WTC11 (cell line): ENCODE measurements around the gene KIF5A. TPM values are rescaled to one million over a fixed set of nuclear protein-coding genes. Genes with fewer than 3 reads are reported as not detected.
A peak's percentile ranks its signal among the peaks of the same experiment; 100 is the strongest.

Source experiments
- ATAC-seq: fragments of 200-7000 bp; cut with Tn5 transposase; 2 replicates; pipeline ENCODE4 v1.10.0; 2021; ENCODE audit warnings: mild to moderate bottlenecking, moderate library complexity
- CTCF ChIA-PET: fragments of 300-600 bp; sonication (Branson Sonifier 250); formaldehyde crosslinking; loops from one replicate; lab custom pipeline; 2021; ENCODE audit warnings: antibody characterized with exemption; lab: Charles Lee
- POLR2A ChIA-PET: fragments of 350-600 bp; sonication (Branson Sonifier 250); formaldehyde crosslinking; loops from one replicate; lab custom pipeline; 2021; ENCODE audit warnings: antibody characterized with exemption; lab: Charles Lee
- DNase-seq: peaks from one replicate; pipeline ENCODE4 v3.0.0; 2021; ENCODE audit warnings: low spot score
- H3K27ac Mint-ChIP-seq: 2 replicates; pipeline ENCODE4 v1.8.0; 2021; ENCODE audit warnings: mixed read lengths
- H3K27me3 Mint-ChIP-seq: 2 replicates; pipeline ENCODE4 v1.8.0; 2021; ENCODE audit warnings: low read depth, mild to moderate bottlenecking, moderate library complexity, mixed read lengths
- H3K36me3 Mint-ChIP-seq: 2 replicates; pipeline ENCODE4 v1.8.0; 2021; ENCODE audit warnings: mixed read lengths
- H3K4me1 Mint-ChIP-seq: 2 replicates; pipeline ENCODE4 v1.8.0; 2022; ENCODE audit warnings: mixed read lengths
- H3K4me3 Mint-ChIP-seq: 2 replicates; pipeline ENCODE4 v1.8.0; 2021; ENCODE audit warnings: mild to moderate bottlenecking, moderate library complexity, mixed read lengths
- H3K9me3 Mint-ChIP-seq: 2 replicates; pipeline ENCODE4 v1.8.0; 2021; ENCODE audit warnings: mixed read lengths
- ATF1 ChIP-seq: sonication (generic); formaldehyde crosslinking; IDR thresholded peaks from 2 replicates; pipeline ENCODE4 v1.8.1; 2023; ENCODE audit warnings: mild to moderate bottlenecking, moderate library complexity, missing genetic modification reagents
- CREB1 ChIP-seq: sonication (generic); formaldehyde crosslinking; IDR thresholded peaks from 2 replicates; pipeline ENCODE4 v1.8.0; 2023; ENCODE audit warnings: mild to moderate bottlenecking, missing genetic modification reagents
- FOXJ3 ChIP-seq: sonication (generic); formaldehyde crosslinking; IDR thresholded peaks from 2 replicates; pipeline ENCODE4 v1.9.0; 2021; ENCODE audit warnings: missing genetic modification reagents, mild to moderate bottlenecking, borderline replicate concordance
- GABPB1 ChIP-seq: sonication (generic); formaldehyde crosslinking; IDR thresholded peaks from 2 replicates; pipeline ENCODE4 v1.8.1; 2023; ENCODE audit warnings: mild to moderate bottlenecking, missing genetic modification reagents
- MYBL2 ChIP-seq: sonication (generic); formaldehyde crosslinking; IDR thresholded peaks from 2 replicates; pipeline ENCODE4 v1.8.1; 2023; ENCODE audit warnings: mild to moderate bottlenecking, moderate library complexity, missing genetic modification reagents
- NFATC4 ChIP-seq: fragments of 250-450 bp; sonication (Bioruptor Pico); IDR thresholded peaks from 2 replicates; pipeline ENCODE4 v1.9.0; 2021; ENCODE audit warnings: mild to moderate bottlenecking
- PRRX2 ChIP-seq: fragments of 250-450 bp; sonication (Bioruptor Pico); IDR thresholded peaks from 2 replicates; pipeline ENCODE4 v1.8.0; 2021; ENCODE audit warnings: mild to moderate bottlenecking
- SMAD3 ChIP-seq: sonication (generic); formaldehyde crosslinking; IDR thresholded peaks from 2 replicates; pipeline ENCODE4 v1.8.0; 2022; ENCODE audit warnings: missing genetic modification reagents, mild to moderate bottlenecking, borderline replicate concordance
- total RNA-seq: library from RNA; stranded (reverse); gene quantifications from 3 replicates; pipeline ENCODE4 v1.2.3, GENCODE V29; 2021
- TF ChIP-seq, protein P1 (sequence below): fragments of 250-450 bp; sonication (Bioruptor Pico); IDR thresholded peaks from 2 replicates; pipeline ENCODE4 v1.9.0; 2021; ENCODE audit warnings: mild to moderate bottlenecking, borderline replicate concordance
- TF ChIP-seq, protein P2 (sequence below): sonication (generic); formaldehyde crosslinking; IDR thresholded peaks from 2 replicates; pipeline ENCODE4 v1.8.1; 2022; ENCODE audit warnings: mild to moderate bottlenecking, moderate library complexity, missing genetic modification reagents
- TF ChIP-seq, protein P3 (sequence below): sonication (generic); formaldehyde crosslinking; conservative IDR thresholded peaks from 2 replicates; pipeline ENCODE4 v1.8.1; 2022; ENCODE audit warnings: mild to moderate bottlenecking, missing genetic modification reagents
- TF ChIP-seq, protein P4 (sequence below): fragments of 250-450 bp; sonication (Bioruptor Pico); conservative IDR thresholded peaks from 2 replicates; pipeline ENCODE4 v1.9.0; 2021; ENCODE audit warnings: mild to moderate bottlenecking
- TF ChIP-seq, protein P5 (sequence below): sonication (generic); formaldehyde crosslinking; IDR thresholded peaks from 2 replicates; pipeline ENCODE4 v1.8.1; 2022; ENCODE audit warnings: low read depth, mild to moderate bottlenecking, moderate library complexity, missing genetic modification reagents, borderline replicate concordance
- TF ChIP-seq, protein P6 (sequence below): sonication (generic); formaldehyde crosslinking; IDR thresholded peaks from 2 replicates; pipeline ENCODE4 v1.8.1; 2023; ENCODE audit warnings: mild to moderate bottlenecking, missing genetic modification reagents, borderline replicate concordance
- TF ChIP-seq, protein P7 (sequence below): sonication (generic); formaldehyde crosslinking; IDR thresholded peaks from 2 replicates; pipeline ENCODE4 v1.8.0; 2022; ENCODE audit warnings: mild to moderate bottlenecking, missing genetic modification reagents
- TF ChIP-seq, protein P8 (sequence below): sonication (generic); formaldehyde crosslinking; IDR thresholded peaks from 2 replicates; pipeline ENCODE4 v1.8.0; 2023; ENCODE audit warnings: missing genetic modification reagents
- TF ChIP-seq, protein P9 (sequence below): sonication (generic); formaldehyde crosslinking; IDR thresholded peaks from 2 replicates; pipeline ENCODE4 v1.8.0; 2022; ENCODE audit warnings: mild to moderate bottlenecking, missing genetic modification reagents

KIF5A gene
- total RNA-seq, 1 experiment from 2014 or later: 16.1 TPM

DNA sequence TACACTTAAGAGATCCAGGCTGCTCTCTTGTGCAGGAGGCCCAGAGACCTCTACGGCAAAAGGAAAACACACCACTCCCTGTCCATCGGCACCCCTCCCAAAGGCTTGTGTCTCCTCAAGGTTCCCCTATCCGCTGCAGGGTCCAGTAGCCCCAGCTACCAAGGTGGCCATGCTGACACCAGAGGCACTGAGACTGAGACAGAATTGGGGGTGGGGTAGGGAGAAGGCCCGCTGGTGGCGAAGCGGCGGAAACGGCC is 30.1 kb upstream of the KIF5A start:
- CTCF ChIA-PET: interaction anchor here (1.6 to 2.0 kb wide), 2 partner anchors 61 to 64 kb away, joined by 4 to 8 read pairs; partner anchors contain the start of gene GLI1
- peaks cover 42% of the 10 kb centered on the region for H3K4me1 Mint-ChIP-seq

DNA sequence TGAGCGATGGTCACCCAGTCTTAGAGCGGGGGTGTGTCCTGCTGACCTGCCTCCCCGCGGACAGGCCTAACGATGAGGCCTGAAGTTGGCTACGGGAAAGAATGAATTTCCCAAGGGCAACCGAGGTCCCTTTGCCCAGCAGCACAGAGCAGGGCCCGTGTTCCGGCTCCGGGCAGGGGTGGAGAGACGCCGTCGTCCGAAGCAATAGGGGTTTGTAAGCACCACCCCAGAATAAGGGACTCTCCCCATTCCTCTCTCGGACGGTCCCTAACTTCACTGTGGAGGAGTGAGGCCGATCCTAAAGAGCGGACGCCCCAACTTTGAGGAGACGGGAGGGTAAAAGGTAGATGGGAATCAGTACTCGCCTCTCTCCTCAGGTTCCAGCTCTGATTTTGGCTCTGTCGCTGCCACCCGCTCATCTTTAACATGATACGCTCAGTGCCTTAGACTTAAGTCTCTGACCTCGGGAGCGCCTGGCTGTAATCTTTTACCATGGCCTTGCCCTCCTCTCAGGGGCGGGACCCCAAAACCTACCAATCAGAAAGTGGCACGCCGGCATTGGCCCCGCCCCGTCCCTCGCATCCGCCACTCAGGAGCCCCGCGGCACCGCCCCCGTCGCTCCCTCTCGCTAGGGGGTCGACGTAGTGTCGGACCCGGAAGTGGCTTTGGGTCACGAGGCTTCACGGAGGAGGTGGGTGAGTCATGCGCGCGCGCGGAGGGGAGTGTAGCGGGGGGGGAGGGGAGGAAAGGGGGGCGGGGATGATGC is 29.6 kb upstream of the KIF5A start, which contains the start of gene DDIT3:
Gene DDIT3 (minus strand): TSS at position 462 of the 766 bp plus-strand sequence. CDS start 3,108 bp downstream, outside the sequence.
- POLR2A ChIA-PET: interaction anchor here (1.1 to 2.2 kb wide), 6 partner anchors 11 to 65 kb away, joined by 3 to 9 read pairs (median 6); partner anchors contain the start of genes GLI1 and INHBE
- Mint-ChIP-seq H3K36me3 (peaks cover 37% of the 10 kb centered on the region), H3K4me3 (peak within 1 kb of the TSS; percentile 96), H3K9me3 (no peaks in the 10 kb centered on the region), H3K27ac (peak within 1 kb of the TSS; percentile 100), H3K4me1 (peaks cover 42% of the 10 kb centered on the region), H3K27me3 (peaks cover 3% of the 10 kb centered on the region; the same call in 1 of the 2 replicates)
- peak; percentile 76 for ATAC-seq
- CTCF ChIA-PET: interaction anchor here (1.0 to 2.0 kb wide), 3 partner anchors 61 to 83 kb away, joined by 4 to 8 read pairs (median 4); partner anchors contain the start of gene GLI1
- peak; percentile 100 for DNase-seq
- TF ChIP-seq, protein P1, sequence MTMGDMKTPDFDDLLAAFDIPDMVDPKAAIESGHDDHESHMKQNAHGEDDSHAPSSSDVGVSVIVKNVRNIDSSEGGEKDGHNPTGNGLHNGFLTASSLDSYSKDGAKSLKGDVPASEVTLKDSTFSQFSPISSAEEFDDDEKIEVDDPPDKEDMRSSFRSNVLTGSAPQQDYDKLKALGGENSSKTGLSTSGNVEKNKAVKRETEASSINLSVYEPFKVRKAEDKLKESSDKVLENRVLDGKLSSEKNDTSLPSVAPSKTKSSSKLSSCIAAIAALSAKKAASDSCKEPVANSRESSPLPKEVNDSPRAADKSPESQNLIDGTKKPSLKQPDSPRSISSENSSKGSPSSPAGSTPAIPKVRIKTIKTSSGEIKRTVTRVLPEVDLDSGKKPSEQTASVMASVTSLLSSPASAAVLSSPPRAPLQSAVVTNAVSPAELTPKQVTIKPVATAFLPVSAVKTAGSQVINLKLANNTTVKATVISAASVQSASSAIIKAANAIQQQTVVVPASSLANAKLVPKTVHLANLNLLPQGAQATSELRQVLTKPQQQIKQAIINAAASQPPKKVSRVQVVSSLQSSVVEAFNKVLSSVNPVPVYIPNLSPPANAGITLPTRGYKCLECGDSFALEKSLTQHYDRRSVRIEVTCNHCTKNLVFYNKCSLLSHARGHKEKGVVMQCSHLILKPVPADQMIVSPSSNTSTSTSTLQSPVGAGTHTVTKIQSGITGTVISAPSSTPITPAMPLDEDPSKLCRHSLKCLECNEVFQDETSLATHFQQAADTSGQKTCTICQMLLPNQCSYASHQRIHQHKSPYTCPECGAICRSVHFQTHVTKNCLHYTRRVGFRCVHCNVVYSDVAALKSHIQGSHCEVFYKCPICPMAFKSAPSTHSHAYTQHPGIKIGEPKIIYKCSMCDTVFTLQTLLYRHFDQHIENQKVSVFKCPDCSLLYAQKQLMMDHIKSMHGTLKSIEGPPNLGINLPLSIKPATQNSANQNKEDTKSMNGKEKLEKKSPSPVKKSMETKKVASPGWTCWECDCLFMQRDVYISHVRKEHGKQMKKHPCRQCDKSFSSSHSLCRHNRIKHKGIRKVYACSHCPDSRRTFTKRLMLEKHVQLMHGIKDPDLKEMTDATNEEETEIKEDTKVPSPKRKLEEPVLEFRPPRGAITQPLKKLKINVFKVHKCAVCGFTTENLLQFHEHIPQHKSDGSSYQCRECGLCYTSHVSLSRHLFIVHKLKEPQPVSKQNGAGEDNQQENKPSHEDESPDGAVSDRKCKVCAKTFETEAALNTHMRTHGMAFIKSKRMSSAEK: 0 out of 2 replicates have a peak, but pooled peaks have one; percentile 11
- no peak for TF ChIP-seq FOXJ3 (CRISPR knock-in tag)
- no peak for TF ChIP-seq ATF1 (CRISPR knock-in tag)
- TF ChIP-seq, protein P2, sequence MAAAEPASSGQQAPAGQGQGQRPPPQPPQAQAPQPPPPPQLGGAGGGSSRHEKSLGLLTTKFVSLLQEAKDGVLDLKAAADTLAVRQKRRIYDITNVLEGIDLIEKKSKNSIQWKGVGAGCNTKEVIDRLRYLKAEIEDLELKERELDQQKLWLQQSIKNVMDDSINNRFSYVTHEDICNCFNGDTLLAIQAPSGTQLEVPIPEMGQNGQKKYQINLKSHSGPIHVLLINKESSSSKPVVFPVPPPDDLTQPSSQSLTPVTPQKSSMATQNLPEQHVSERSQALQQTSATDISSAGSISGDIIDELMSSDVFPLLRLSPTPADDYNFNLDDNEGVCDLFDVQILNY (CRISPR knock-in tag): 0 out of 2 replicates have a peak, but pooled peaks have one; percentile 33
- TF ChIP-seq, protein P3, sequence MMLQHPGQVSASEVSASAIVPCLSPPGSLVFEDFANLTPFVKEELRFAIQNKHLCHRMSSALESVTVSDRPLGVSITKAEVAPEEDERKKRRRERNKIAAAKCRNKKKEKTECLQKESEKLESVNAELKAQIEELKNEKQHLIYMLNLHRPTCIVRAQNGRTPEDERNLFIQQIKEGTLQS (CRISPR knock-in tag): no peak; the same call in 1 of the 2 replicates
- TF ChIP-seq, protein P4, sequence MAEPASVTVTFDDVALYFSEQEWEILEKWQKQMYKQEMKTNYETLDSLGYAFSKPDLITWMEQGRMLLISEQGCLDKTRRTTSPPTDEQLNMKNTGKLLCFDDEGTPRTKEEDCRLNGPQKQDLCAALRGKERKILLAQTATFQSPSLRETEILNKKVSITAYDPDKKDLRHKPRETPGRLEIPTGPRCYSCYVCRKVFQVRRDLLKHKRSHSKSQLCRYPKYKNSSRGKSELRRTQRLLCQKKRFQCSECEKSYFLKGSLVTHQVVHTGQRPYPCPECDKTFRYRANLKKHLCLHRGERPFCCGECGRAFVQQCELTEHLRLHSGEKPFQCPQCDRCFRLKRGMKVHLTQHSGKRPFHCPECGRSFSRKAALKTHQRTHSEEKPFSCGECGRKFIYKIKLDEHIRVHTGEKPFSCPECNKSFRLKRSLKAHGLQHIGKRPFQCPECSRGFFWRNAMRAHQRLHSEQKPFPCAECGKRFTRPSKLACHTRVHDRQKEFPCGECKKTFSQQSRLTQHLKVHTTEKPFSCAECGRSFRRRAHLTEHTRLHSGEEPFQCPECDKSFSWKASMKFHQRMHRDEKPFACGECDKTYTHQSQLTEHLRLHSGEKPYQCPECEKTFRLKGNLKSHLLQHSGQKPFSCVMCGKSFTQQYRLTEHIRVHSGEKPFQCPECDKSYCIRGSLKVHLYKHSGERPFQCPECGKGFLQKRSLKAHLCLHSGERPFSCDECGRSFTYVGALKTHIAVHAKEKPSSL (CRISPR knock-in tag): no peak
- TF ChIP-seq, protein P5, sequence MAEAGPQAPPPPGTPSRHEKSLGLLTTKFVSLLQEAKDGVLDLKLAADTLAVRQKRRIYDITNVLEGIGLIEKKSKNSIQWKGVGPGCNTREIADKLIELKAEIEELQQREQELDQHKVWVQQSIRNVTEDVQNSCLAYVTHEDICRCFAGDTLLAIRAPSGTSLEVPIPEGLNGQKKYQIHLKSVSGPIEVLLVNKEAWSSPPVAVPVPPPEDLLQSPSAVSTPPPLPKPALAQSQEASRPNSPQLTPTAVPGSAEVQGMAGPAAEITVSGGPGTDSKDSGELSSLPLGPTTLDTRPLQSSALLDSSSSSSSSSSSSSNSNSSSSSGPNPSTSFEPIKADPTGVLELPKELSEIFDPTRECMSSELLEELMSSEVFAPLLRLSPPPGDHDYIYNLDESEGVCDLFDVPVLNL: no peak
- TF ChIP-seq, protein P6, sequence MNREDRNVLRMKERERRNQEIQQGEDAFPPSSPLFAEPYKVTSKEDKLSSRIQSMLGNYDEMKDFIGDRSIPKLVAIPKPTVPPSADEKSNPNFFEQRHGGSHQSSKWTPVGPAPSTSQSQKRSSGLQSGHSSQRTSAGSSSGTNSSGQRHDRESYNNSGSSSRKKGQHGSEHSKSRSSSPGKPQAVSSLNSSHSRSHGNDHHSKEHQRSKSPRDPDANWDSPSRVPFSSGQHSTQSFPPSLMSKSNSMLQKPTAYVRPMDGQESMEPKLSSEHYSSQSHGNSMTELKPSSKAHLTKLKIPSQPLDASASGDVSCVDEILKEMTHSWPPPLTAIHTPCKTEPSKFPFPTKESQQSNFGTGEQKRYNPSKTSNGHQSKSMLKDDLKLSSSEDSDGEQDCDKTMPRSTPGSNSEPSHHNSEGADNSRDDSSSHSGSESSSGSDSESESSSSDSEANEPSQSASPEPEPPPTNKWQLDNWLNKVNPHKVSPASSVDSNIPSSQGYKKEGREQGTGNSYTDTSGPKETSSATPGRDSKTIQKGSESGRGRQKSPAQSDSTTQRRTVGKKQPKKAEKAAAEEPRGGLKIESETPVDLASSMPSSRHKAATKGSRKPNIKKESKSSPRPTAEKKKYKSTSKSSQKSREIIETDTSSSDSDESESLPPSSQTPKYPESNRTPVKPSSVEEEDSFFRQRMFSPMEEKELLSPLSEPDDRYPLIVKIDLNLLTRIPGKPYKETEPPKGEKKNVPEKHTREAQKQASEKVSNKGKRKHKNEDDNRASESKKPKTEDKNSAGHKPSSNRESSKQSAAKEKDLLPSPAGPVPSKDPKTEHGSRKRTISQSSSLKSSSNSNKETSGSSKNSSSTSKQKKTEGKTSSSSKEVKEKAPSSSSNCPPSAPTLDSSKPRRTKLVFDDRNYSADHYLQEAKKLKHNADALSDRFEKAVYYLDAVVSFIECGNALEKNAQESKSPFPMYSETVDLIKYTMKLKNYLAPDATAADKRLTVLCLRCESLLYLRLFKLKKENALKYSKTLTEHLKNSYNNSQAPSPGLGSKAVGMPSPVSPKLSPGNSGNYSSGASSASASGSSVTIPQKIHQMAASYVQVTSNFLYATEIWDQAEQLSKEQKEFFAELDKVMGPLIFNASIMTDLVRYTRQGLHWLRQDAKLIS (CRISPR knock-in tag): no peak
- TF ChIP-seq, protein P7, sequence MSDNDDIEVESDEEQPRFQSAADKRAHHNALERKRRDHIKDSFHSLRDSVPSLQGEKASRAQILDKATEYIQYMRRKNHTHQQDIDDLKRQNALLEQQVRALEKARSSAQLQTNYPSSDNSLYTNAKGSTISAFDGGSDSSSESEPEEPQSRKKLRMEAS (CRISPR knock-in tag): peak; percentile 11; the same call in 1 of the 2 replicates

More for the DNA sequence above, 30.1 kb upstream of the KIF5A start:
- POLR2A ChIA-PET: interaction anchor here (1.1 to 2.2 kb wide), 6 partner anchors 10 to 65 kb away, joined by 3 to 9 read pairs (median 6); partner anchors contain the start of genes GLI1 and INHBE
- no peak for DNase-seq
- TF ChIP-seq, protein P7 (CRISPR knock-in tag): 0 out of 2 replicates have a peak, but pooled peaks have one; percentile 49
- TF ChIP-seq NFATC4 (CRISPR knock-in tag) (peak; percentile 43; the same call in 1 of the 2 replicates), SMAD3 (CRISPR knock-in tag) (no peak), PRRX2 (CRISPR knock-in tag) (0 out of 2 replicates have a peak, but pooled peaks have one; percentile 22), GABPB1 (CRISPR knock-in tag) (no peak), MYBL2 (CRISPR knock-in tag) (0 out of 2 replicates have a peak, but pooled peaks have one; percentile 53), CREB1 (CRISPR knock-in tag) (0 out of 2 replicates have a peak, but pooled peaks have one; percentile 5)
- TF ChIP-seq, protein P8, sequence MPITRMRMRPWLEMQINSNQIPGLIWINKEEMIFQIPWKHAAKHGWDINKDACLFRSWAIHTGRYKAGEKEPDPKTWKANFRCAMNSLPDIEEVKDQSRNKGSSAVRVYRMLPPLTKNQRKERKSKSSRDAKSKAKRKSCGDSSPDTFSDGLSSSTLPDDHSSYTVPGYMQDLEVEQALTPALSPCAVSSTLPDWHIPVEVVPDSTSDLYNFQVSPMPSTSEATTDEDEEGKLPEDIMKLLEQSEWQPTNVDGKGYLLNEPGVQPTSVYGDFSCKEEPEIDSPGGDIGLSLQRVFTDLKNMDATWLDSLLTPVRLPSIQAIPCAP (CRISPR knock-in tag): no peak
- TF ChIP-seq, protein P9, sequence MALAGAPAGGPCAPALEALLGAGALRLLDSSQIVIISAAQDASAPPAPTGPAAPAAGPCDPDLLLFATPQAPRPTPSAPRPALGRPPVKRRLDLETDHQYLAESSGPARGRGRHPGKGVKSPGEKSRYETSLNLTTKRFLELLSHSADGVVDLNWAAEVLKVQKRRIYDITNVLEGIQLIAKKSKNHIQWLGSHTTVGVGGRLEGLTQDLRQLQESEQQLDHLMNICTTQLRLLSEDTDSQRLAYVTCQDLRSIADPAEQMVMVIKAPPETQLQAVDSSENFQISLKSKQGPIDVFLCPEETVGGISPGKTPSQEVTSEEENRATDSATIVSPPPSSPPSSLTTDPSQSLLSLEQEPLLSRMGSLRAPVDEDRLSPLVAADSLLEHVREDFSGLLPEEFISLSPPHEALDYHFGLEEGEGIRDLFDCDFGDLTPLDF: peak; percentile 18; the same call in 1 of the 2 replicates
- TF ChIP-seq, all 79 proteins: peak for 6
- Mint-ChIP-seq H3K36me3 (peaks cover 42% of the 10 kb centered on the region), H3K27me3 (peaks cover 3% of the 10 kb centered on the region; the same call in 1 of the 2 replicates), H3K9me3 (no peaks in the 10 kb centered on the region), H3K27ac (peak overlapping the region; percentile 100), H3K4me3 (peak overlapping the region; percentile 96)
- ATAC-seq: peak; percentile 7
